HepG2 (cell line): ENCODE data around the gene PCAT6. TPM values are rescaled to one million over a fixed set of nuclear protein-coding genes. Genes with fewer than 3 reads are reported as not detected.

Source experiments
- ATAC-seq: fragments of 200-7000 bp; cut with Tn5 transposase; 3 replicates; pipeline ENCODE4 v1.9.1; 2020; ENCODE audit warnings: mild to moderate bottlenecking, moderate library complexity
- BruUV-seq: library from RNA; stranded (reverse); fragments of 400-500 nt; replicated peaks from 2 replicates; lab custom pipeline; 2021; lab: Mats Ljungman, UMichigan
- CTCF ChIA-PET: fragments of 300-600 bp; formaldehyde crosslinking; extraction: SDS; loops from one replicate; lab custom pipeline; 2021; ENCODE audit warnings: low total read pairs, inconsistent platforms, low intra/inter-chr PET ratio; lab: Yijun Ruan, JAX
- POLR2A ChIA-PET: fragments of 350-600 bp; sonication (Branson Sonifier 250); formaldehyde crosslinking; loops from one replicate; lab custom pipeline; 2020; ENCODE audit warnings: antibody characterized with exemption, inconsistent platforms; lab: Yijun Ruan, JAX
- DNase-seq: peaks from one replicate; pipeline ENCODE4 v3.0.0-alpha.2; 2015; ENCODE audit warnings: low spot score
- FAIRE-seq: peaks from 3 replicates; lab custom pipeline; 2011; peaks lifted over from hg19 to GRCh38; lab: Jason Lieb, UNC
- H2AFZ ChIP-seq: one replicate; pipeline ENCODE4 v1.6.1; 2011; ENCODE audit warnings: low read length, inconsistent platforms
- H3K27ac ChIP-seq: fragments of 300-600 bp; 3 replicates; pipeline ENCODE4 v1.8.0; 2011; ENCODE audit warnings: mixed run types, mild to moderate bottlenecking, mixed read lengths, low read length, inconsistent platforms; ENCODE audit not compliant: insufficient read depth; ENCODE audit errors: extremely low read length
- H3K27me3 ChIP-seq, 2 experiments: fragments of 200-600 bp in 1 of 2; 2 replicates in 1 of 2; 3 replicates in 1 of 2; pipeline versions ENCODE4 v1.6.0 to v1.8.0; 2011; ENCODE audit warnings: low read length in 2 of 2, mild to moderate bottlenecking in 2 of 2, moderate library complexity in 2 of 2, inconsistent platforms in 1 of 2; ENCODE audit not compliant: insufficient read depth in 2 of 2, control insufficient read depth in 1 of 2
- H3K36me3 ChIP-seq, 2 experiments: fragments of 200-600 bp in 1 of 2; replicated peaks in 1 of 2; 2 replicates in 1 of 2; 3 replicates in 1 of 2; pipeline versions ENCODE4 v1.5.1 to v1.8.0; 2011; ENCODE audit warnings: low read length in 2 of 2, inconsistent platforms in 1 of 2; ENCODE audit not compliant: insufficient read depth in 2 of 2, control insufficient read depth in 1 of 2
- H3K4me1 ChIP-seq: 2 replicates; pipeline ENCODE4 v1.5.1; 2012; ENCODE audit warnings: low read length, inconsistent platforms; ENCODE audit not compliant: insufficient read depth
- H3K4me2 ChIP-seq: 2 replicates; pipeline ENCODE4 v1.6.0; 2011; ENCODE audit warnings: low read depth, low read length, inconsistent platforms
- H3K4me3 ChIP-seq, 3 experiments: fragments of 200-600 bp in 1 of 3; sonication (generic), shearing (Covaris generic) in 1 of 3; replicated peaks in 1 of 3; 2 replicates each; pipeline ENCODE4 v1.5.1; 2011 to 2016; ENCODE audit warnings: low read length in 3 of 3, inconsistent platforms in 2 of 3, low read depth in 2 of 3, mild to moderate bottlenecking in 2 of 3, control low read depth in 1 of 3, mixed read lengths in 1 of 3; ENCODE audit not compliant: insufficient read depth in 1 of 3
- H3K79me2 ChIP-seq: one replicate; pipeline ENCODE4 v1.6.1; 2011; ENCODE audit warnings: low read length, inconsistent platforms; ENCODE audit not compliant: insufficient read depth
- H3K9ac ChIP-seq: 2 replicates; pipeline ENCODE4 v1.6.0; 2011; ENCODE audit warnings: mild to moderate bottlenecking, low read depth, low read length, inconsistent platforms; ENCODE audit not compliant: insufficient read depth
- H3K9me3 ChIP-seq: 2 replicates; pipeline ENCODE4 v1.5.1; 2012; ENCODE audit warnings: mild to moderate bottlenecking, low read length
- H4K20me1 ChIP-seq: 2 replicates; pipeline ENCODE4 v1.6.0; 2011; ENCODE audit warnings: inconsistent platforms, mild to moderate bottlenecking, low read length, moderate library complexity; ENCODE audit not compliant: insufficient read depth
- CTCF ChIP-seq: sonication (generic); formaldehyde crosslinking; IDR thresholded peaks from 2 replicates; pipeline ENCODE4 v1.5.0; 2020; ENCODE audit warnings: mild to moderate bottlenecking, missing genetic modification reagents, moderate library complexity
- KLF13 ChIP-seq: sonication (generic); formaldehyde crosslinking; IDR thresholded peaks from 2 replicates; pipeline ENCODE4 v1.4.0; 2020; ENCODE audit warnings: mild to moderate bottlenecking, missing genetic modification reagents
- MIXL1 ChIP-seq: IDR thresholded peaks from 2 replicates; pipeline ENCODE4 v1.6.1; 2016
- MZF1 ChIP-seq: sonication (generic); formaldehyde crosslinking; IDR thresholded peaks from 2 replicates; pipeline ENCODE4 v1.8.1; 2023; ENCODE audit warnings: mild to moderate bottlenecking, missing genetic modification reagents, borderline replicate concordance
- RAD21 ChIP-seq: fragments of 450-650 bp; formaldehyde crosslinking; IDR thresholded peaks from 2 replicates; pipeline ENCODE4 v1.5.0; 2020; ENCODE audit warnings: mild to moderate bottlenecking
- SMARCE1 ChIP-seq: fragments of 450-650 bp; IDR thresholded peaks from 2 replicates; pipeline ENCODE4 v1.6.1; 2017; ENCODE audit warnings: borderline replicate concordance
- SP2 ChIP-seq: sonication (generic); formaldehyde crosslinking; IDR thresholded peaks from 2 replicates; pipeline ENCODE4 v1.5.1; 2020; ENCODE audit warnings: mild to moderate bottlenecking, missing genetic modification reagents
- STAG1 ChIP-seq: sonication (generic); formaldehyde crosslinking; IDR thresholded peaks from 2 replicates; pipeline ENCODE4 v1.4.0; 2020; ENCODE audit warnings: missing genetic modification reagents
- ZBTB42 ChIP-seq: sonication (generic); formaldehyde crosslinking; IDR thresholded peaks from 2 replicates; pipeline ENCODE4 v1.5.0; 2020; ENCODE audit warnings: mild to moderate bottlenecking, missing genetic modification reagents
- ZMYM4 ChIP-seq: sonication (generic); formaldehyde crosslinking; IDR thresholded peaks from 2 replicates; pipeline ENCODE4 v1.8.1; 2023; ENCODE audit warnings: mild to moderate bottlenecking, missing genetic modification reagents
- ZNF234 ChIP-seq: sonication (generic); formaldehyde crosslinking; conservative IDR thresholded peaks from 2 replicates; pipeline ENCODE4 v1.5.1; 2020; ENCODE audit warnings: mild to moderate bottlenecking, missing genetic modification reagents
- ZNF329 ChIP-seq: sonication (generic); formaldehyde crosslinking; IDR thresholded peaks from 2 replicates; pipeline ENCODE4 v1.9.0; 2021; ENCODE audit warnings: low read depth, mild to moderate bottlenecking, missing genetic modification reagents
- ZNF350 ChIP-seq: sonication (generic); formaldehyde crosslinking; IDR thresholded peaks from 2 replicates; pipeline ENCODE4 v1.4.0; 2020; ENCODE audit warnings: mild to moderate bottlenecking, low read depth, missing genetic modification reagents, borderline replicate concordance
- ZNF615 ChIP-seq: sonication (generic); formaldehyde crosslinking; IDR thresholded peaks from 2 replicates; pipeline ENCODE4 v1.5.0; 2020; ENCODE audit warnings: mild to moderate bottlenecking, missing genetic modification reagents, borderline replicate concordance
- WGBS: methylation state at CpG from one replicate; pipeline ENCODE4 v1.1.6; 2017; ENCODE audit warnings: low lambda C conversion rate; 5-methylcytosine and 5-hydroxymethylcytosine counted together
- in situ Hi-C: cut with HindIII; loops from 2 replicates; pipeline ENCODE4 v1.10.0; 2017; ENCODE audit warnings: low pct_unique_long_range_greater_than_20kb; ENCODE audit not compliant: extremely low pct_ligation_motif_present
- intact Hi-C: fragments of 100-400 bp; cut with micrococcal nuclease; formaldehyde crosslinking; loops from one replicate; pipeline ENCODE4 v1.10.0; 2022; ENCODE audit not compliant: unreplicated experiment
- polyA plus RNA-seq, 8 experiments: library from polyadenylated mRNA; depleted of rRNA in 3 of 8; stranded (reverse) in 7 of 8; unstranded in 1 of 8; fragments of >200 nt; fragmentation: Illumina TruSeq in 4 of 8; extraction: Trizol in 4 of 8; gene quantifications; 2 replicates each; pipeline versions ENCODE4 v1.2.1 to v1.2.3, GENCODE V29; 2011 to 2016; ENCODE audit warnings: low read depth in 4 of 8, missing spikeins in 1 of 8, mixed read lengths in 1 of 8; ENCODE audit not compliant: insufficient read depth in 1 of 8
- total RNA-seq, 5 experiments: library from RNA; depleted of rRNA; stranded (reverse); fragments of >200 nt; fragmentation: Illumina TruSeq; extraction: Trizol; gene quantifications; 2 replicates each; pipeline ENCODE4 v1.2.3, GENCODE V29; 2016; ENCODE audit warnings: low read depth in 1 of 5
- TF ChIP-seq, protein P1 (sequence below): sonication (generic); formaldehyde crosslinking; IDR thresholded peaks from 2 replicates; pipeline ENCODE4 v1.5.1; 2020; ENCODE audit warnings: missing genetic modification reagents, mild to moderate bottlenecking, borderline replicate concordance
- TF ChIP-seq, protein P2 (sequence below): sonication (generic); formaldehyde crosslinking; IDR thresholded peaks from 2 replicates; pipeline ENCODE4 v1.5.0; 2020; ENCODE audit warnings: mild to moderate bottlenecking, missing genetic modification reagents

PCAT6 gene
- total and polyA plus RNA-seq, 2 of the 13 experiments (the other 11 are each of a cell fraction or from before 2014, with no cell fraction given) = 0.60 to 4.4 TPM

GRCh38 chr1:202850593-202851362 is 40.0 kb downstream of the PCAT6 start (continued):
- TF ChIP-seq, protein P1, sequence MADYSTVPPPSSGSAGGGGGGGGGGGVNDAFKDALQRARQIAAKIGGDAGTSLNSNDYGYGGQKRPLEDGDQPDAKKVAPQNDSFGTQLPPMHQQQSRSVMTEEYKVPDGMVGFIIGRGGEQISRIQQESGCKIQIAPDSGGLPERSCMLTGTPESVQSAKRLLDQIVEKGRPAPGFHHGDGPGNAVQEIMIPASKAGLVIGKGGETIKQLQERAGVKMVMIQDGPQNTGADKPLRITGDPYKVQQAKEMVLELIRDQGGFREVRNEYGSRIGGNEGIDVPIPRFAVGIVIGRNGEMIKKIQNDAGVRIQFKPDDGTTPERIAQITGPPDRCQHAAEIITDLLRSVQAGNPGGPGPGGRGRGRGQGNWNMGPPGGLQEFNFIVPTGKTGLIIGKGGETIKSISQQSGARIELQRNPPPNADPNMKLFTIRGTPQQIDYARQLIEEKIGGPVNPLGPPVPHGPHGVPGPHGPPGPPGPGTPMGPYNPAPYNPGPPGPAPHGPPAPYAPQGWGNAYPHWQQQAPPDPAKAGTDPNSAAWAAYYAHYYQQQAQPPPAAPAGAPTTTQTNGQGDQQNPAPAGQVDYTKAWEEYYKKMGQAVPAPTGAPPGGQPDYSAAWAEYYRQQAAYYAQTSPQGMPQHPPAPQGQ = no peak
- TF ChIP-seq RAD21 (no peak), ZBTB42 (no peak), MZF1 (CRISPR knock-in tag) (no peak), KLF13 (no peak), ZNF329 (CRISPR knock-in tag) (no peak)

- peaks cover 1 to 12% of the 10 kb centered on the region in 2 experiments; a peak in 2 of 5 replicates for H3K36me3 ChIP-seq
- H3K79me2 ChIP-seq = no peaks in the 10 kb centered on the region
- CTCF ChIA-PET = no interaction called here
- H3K4me1 ChIP-seq = peaks cover 49% of the 10 kb centered on the region
- 80% methylated on average over 13 of the region's 15 CpGs for WGBS
- BruUV-seq = no TSS peak
- no peaks in the 10 kb centered on the region for H4K20me1 ChIP-seq
- no peaks in the 10 kb centered on the region for H3K27me3 ChIP-seq
- no peak overlapping the region for H2AFZ ChIP-seq
- DNase-seq (peak; percentile 39), FAIRE-seq (peak; percentile 4), ATAC-seq (peak; percentile 43)
- in situ Hi-C loops (no loop called here), intact Hi-C loops (no loop called here)
- H3K4me3 ChIP-seq = no peak overlapping the region
- H3K9ac ChIP-seq = no peak overlapping the region
- H3K4me2 ChIP-seq = no peak overlapping the region
- H3K9me3 ChIP-seq = no peaks in the 10 kb centered on the region
- H3K27ac ChIP-seq = no peak overlapping the region
- POLR2A ChIA-PET = interaction anchor here (1.3 to 1.5 kb wide), 2 partner anchors 11 to 36 kb away, joined by 3 read pairs; no protein-coding TSS in a partner anchor
- TF ChIP-seq ZNF234 (CRISPR knock-in tag) (no peak), SMARCE1 (no peak), ZNF615 (CRISPR knock-in tag) (no peak), ZMYM4 (peak; percentile 22; the same call in 1 of the 2 replicates), CTCF (peak; percentile 65), SP2 (CRISPR knock-in tag) (no peak), STAG1 (CRISPR knock-in tag) (peak; percentile 59), RAD21 (peak; percentile 44; the same call in 1 of the 2 replicates), MIXL1 (CRISPR knock-in tag) (no peak), ZNF350 (CRISPR knock-in tag) (no peak)
- TF ChIP-seq, protein P2, sequence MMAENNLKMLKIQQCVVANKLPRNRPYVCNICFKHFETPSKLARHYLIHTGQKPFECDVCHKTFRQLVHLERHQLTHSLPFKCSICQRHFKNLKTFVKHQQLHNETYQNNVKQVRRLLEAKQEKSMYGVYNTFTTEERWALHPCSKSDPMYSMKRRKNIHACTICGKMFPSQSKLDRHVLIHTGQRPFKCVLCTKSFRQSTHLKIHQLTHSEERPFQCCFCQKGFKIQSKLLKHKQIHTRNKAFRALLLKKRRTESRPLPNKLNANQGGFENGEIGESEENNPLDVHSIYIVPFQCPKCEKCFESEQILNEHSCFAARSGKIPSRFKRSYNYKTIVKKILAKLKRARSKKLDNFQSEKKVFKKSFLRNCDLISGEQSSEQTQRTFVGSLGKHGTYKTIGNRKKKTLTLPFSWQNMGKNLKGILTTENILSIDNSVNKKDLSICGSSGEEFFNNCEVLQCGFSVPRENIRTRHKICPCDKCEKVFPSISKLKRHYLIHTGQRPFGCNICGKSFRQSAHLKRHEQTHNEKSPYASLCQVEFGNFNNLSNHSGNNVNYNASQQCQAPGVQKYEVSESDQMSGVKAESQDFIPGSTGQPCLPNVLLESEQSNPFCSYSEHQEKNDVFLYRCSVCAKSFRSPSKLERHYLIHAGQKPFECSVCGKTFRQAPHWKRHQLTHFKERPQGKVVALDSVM (CRISPR knock-in tag) = peak; percentile 82
Observed at GRCh38 chr1:202852163-202852904, 41.6 kb downstream of the PCAT6 start.
